Effector memory CD4-positive, alpha-beta T cell (primary cell): Measurements from ENCODE around the gene METTL6.
"Not testable (repeated sequence)": the region's sequence is repeated elsewhere in the genome, so short reads cannot be mapped to it uniquely, and the experiment has no call there.

ENCODE experiments used
- DNase-seq, 3 donors: peaks; one replicate each; pipeline ENCODE4 v3.0.0-alpha.2; 2020
- H3K27ac ChIP-seq: 2 replicates; pipeline ENCODE4 v1.7.0; 2013; ENCODE audit warnings: mild to moderate bottlenecking, low read length, moderate library complexity; ENCODE audit not compliant: insufficient read depth, poor library complexity, severe bottlenecking
- H3K27me3 ChIP-seq: replicated peaks from 2 replicates; pipeline ENCODE4 v1.7.0; 2013; ENCODE audit warnings: mild to moderate bottlenecking, low read length; ENCODE audit not compliant: insufficient read depth, control insufficient read depth, poor library complexity, severe bottlenecking
- H3K36me3 ChIP-seq: 2 replicates; pipeline ENCODE4 v1.7.0; 2013; ENCODE audit warnings: mild to moderate bottlenecking, low read length, moderate library complexity; ENCODE audit not compliant: control insufficient read depth, insufficient read depth
- H3K4me1 ChIP-seq: 2 replicates; pipeline ENCODE4 v1.7.0; 2013; ENCODE audit warnings: low read length, mild to moderate bottlenecking; ENCODE audit not compliant: control insufficient read depth, insufficient read depth, poor library complexity, severe bottlenecking
- H3K4me3 ChIP-seq: 2 replicates; pipeline ENCODE4 v1.7.0; 2013; ENCODE audit warnings: low read length, low read depth, mild to moderate bottlenecking; ENCODE audit not compliant: insufficient read depth, poor library complexity, severe bottlenecking
- H3K9me3 ChIP-seq: 2 replicates; pipeline ENCODE4 v1.7.0; 2013; ENCODE audit warnings: mild to moderate bottlenecking, low read length, moderate library complexity; ENCODE audit not compliant: control insufficient read depth

Gene METTL6

GRCh38 chr3:15460891-15461531, 33.7 kb upstream of the METTL6 start:
- Histone ChIP-seq H3K27ac (no peak overlapping the region), H3K36me3 (no peaks in the 10 kb centered on the region), H3K9me3 (no peaks in the 10 kb centered on the region), H3K27me3 (no peaks in the 10 kb centered on the region), H3K4me3 (no peak overlapping the region), H3K4me1 (peaks cover 11% of the 10 kb centered on the region)
- DNase-seq: no peak

- Histone ChIP-seq H3K4me3 (no peak overlapping the region), H3K27me3 (no peaks in the 10 kb centered on the region), H3K4me1 (peaks cover 11% of the 10 kb centered on the region), H3K27ac (no peak overlapping the region), H3K36me3 (no peaks in the 10 kb centered on the region), H3K9me3 (no peaks in the 10 kb centered on the region)
- no peak for DNase-seq
Observed at GRCh38 chr3:15458212-15458780, 31.0 kb upstream of the METTL6 start.

- H3K27ac ChIP-seq, H3K36me3 ChIP-seq, H3K4me3 ChIP-seq, H3K9me3 ChIP-seq, H3K27me3 ChIP-seq, DNase-seq: not testable (repeated sequence)
- peaks cover 11% of the 10 kb centered on the region for H3K4me1 ChIP-seq
Observed at GRCh38 chr3:15456915-15457314, 29.6 kb upstream of the METTL6 start.

GRCh38 chr3:15456321-15456720, 29.0 kb upstream of the METTL6 start:
- Histone ChIP-seq H3K27ac (no peak overlapping the region), H3K36me3 (no peaks in the 10 kb centered on the region), H3K4me3 (no peak overlapping the region), H3K27me3 (no peaks in the 10 kb centered on the region), H3K4me1 (peaks cover 7% of the 10 kb centered on the region), H3K9me3 (no peaks in the 10 kb centered on the region)
- no peak for DNase-seq

- Histone ChIP-seq H3K9me3 (no peaks in the 10 kb centered on the region), H3K27me3 (no peaks in the 10 kb centered on the region), H3K4me1 (peaks cover 2% of the 10 kb centered on the region), H3K36me3 (no peaks in the 10 kb centered on the region), H3K27ac (no peak overlapping the region), H3K4me3 (no peak overlapping the region)
- no peak for DNase-seq
Observed at GRCh38 chr3:15455756-15456155, 28.4 kb upstream of the METTL6 start.

GRCh38 chr3:15454965-15455364, 27.6 kb upstream of the METTL6 start:
- no peak overlapping the region for H3K4me3 ChIP-seq
- no peaks in the 10 kb centered on the region for H3K9me3 ChIP-seq
- no peaks in the 10 kb centered on the region for H3K36me3 ChIP-seq
- no peak overlapping the region for H3K27ac ChIP-seq
- no peak for DNase-seq
- H3K4me1 ChIP-seq: no peaks in the 10 kb centered on the region
- no peaks in the 10 kb centered on the region for H3K27me3 ChIP-seq

GRCh38 chr3:15453991-15454625, 26.8 kb upstream of the METTL6 start:
- no peaks in the 10 kb centered on the region for H3K36me3 ChIP-seq
- no peak overlapping the region for H3K27ac ChIP-seq
- no peaks in the 10 kb centered on the region for H3K27me3 ChIP-seq
- no peak for DNase-seq
- no peaks in the 10 kb centered on the region for H3K9me3 ChIP-seq
- no peaks in the 10 kb centered on the region for H3K4me1 ChIP-seq
- no peak overlapping the region for H3K4me3 ChIP-seq

GRCh38 chr3:15453501-15453900, 26.2 kb upstream of the METTL6 start:
- H3K4me1 ChIP-seq: no peaks in the 10 kb centered on the region
- no peak for DNase-seq
- H3K9me3 ChIP-seq: no peaks in the 10 kb centered on the region
- no peaks in the 10 kb centered on the region for H3K36me3 ChIP-seq
- no peaks in the 10 kb centered on the region for H3K27me3 ChIP-seq
- H3K27ac ChIP-seq: no peak overlapping the region
- H3K4me3 ChIP-seq: no peak overlapping the region

- Histone ChIP-seq H3K27me3 (no peaks in the 10 kb centered on the region), H3K36me3 (no peaks in the 10 kb centered on the region), H3K27ac (no peak overlapping the region), H3K9me3 (no peaks in the 10 kb centered on the region), H3K4me3 (no peak overlapping the region), H3K4me1 (no peaks in the 10 kb centered on the region)
- no peak for DNase-seq
Observed at GRCh38 chr3:15452961-15453360, 25.6 kb upstream of the METTL6 start.

- H3K9me3 ChIP-seq: no peaks in the 10 kb centered on the region
- no peak overlapping the region for H3K4me3 ChIP-seq
- DNase-seq: no peak
- no peaks in the 10 kb centered on the region for H3K27me3 ChIP-seq
- no peaks in the 10 kb centered on the region for H3K36me3 ChIP-seq
- no peak overlapping the region for H3K27ac ChIP-seq
- no peaks in the 10 kb centered on the region for H3K4me1 ChIP-seq
Observed at GRCh38 chr3:15452156-15452555, 24.8 kb upstream of the METTL6 start.
